NCI-H345 treated with DMSO at 0.1 percent for 48 hours (cell line): ENCODE data around the gene TP63.

Experiments
- DNase-seq: peaks from one replicate; lab custom pipeline; 2025; ENCODE audit not compliant: unreplicated experiment; lab: John Stamatoyannopoulos, UW

Gene TP63

GRCh38 chr3:189849262-189849661 lies 218.1 kb downstream of the TP63 start:
- DNase-seq = no peak

GRCh38 chr3:189851682-189852081 lies 220.5 kb downstream of the TP63 start:
- no peak for DNase-seq

- DNase-seq = no peak
Measured at GRCh38 chr3:189853906-189854305, 222.7 kb downstream of the TP63 start.

- DNase-seq = no peak
Measured at GRCh38 chr3:189860296-189860695, 229.1 kb downstream of the TP63 start.

- no peak for DNase-seq
Measured at GRCh38 chr3:189862385-189862998, 231.3 kb downstream of the TP63 start.

GRCh38 chr3:189863031-189863430 lies 231.8 kb downstream of the TP63 start:
- DNase-seq = no peak

- no peak for DNase-seq
Measured at GRCh38 chr3:189868061-189868460, 236.9 kb downstream of the TP63 start.

- no peak for DNase-seq
Measured at GRCh38 chr3:189869165-189869564, 238.0 kb downstream of the TP63 start.

GRCh38 chr3:189871418-189871817 lies 240.2 kb downstream of the TP63 start:
- DNase-seq = no peak

- no peak for DNase-seq
Measured at GRCh38 chr3:189883113-189883753, 252.0 kb downstream of the TP63 start.

GRCh38 chr3:189890496-189890895 lies 259.3 kb downstream of the TP63 start:
- no peak for DNase-seq

GRCh38 chr3:189896533-189896932 lies 265.3 kb downstream of the TP63 start:
- DNase-seq = no peak

- no peak for DNase-seq
Measured at GRCh38 chr3:189897406-189897805, 266.2 kb downstream of the TP63 start.

GRCh38 chr3:189898559-189899153 lies 267.5 kb downstream of the TP63 start:
- no peak for DNase-seq

GRCh38 chr3:189899186-189899585 lies 268.0 kb downstream of the TP63 start:
- DNase-seq = no peak

- DNase-seq = no peak
Measured at GRCh38 chr3:189900578-189900977, 269.4 kb downstream of the TP63 start.

GRCh38 chr3:189901481-189901880 lies 270.3 kb downstream of the TP63 start:
- no peak for DNase-seq

- DNase-seq = no peak
Measured at GRCh38 chr3:189902230-189903186, 271.3 kb downstream of the TP63 start.

GRCh38 chr3:189903562-189904250 lies 272.5 kb downstream of the TP63 start:
- DNase-seq = no peak

- DNase-seq = no peak
Measured at GRCh38 chr3:189907803-189908202, 276.6 kb downstream of the TP63 start.

- no peak for DNase-seq
Measured at GRCh38 chr3:189908646-189909045, 277.5 kb downstream of the TP63 start.
